Brain microvascular endothelial cell (primary cell): ENCODE measurements around the gene KDM2B.
A peak's percentile ranks its signal among the peaks of the same experiment; 100 is the strongest.

Experiments used
- DNase-seq: peaks from one replicate; pipeline ENCODE4 v3.0.0-alpha.2; 2020
- H3K27ac ChIP-seq: fragments of 250-450 bp; sonication (Bioruptor Pico); 2 replicates; pipeline ENCODE4 v1.5.1; 2020; ENCODE audit warnings: mild to moderate bottlenecking, moderate library complexity
- H3K27me3 ChIP-seq: fragments of 250-450 bp; sonication (Bioruptor Pico); replicated peaks from 2 replicates; pipeline ENCODE4 v1.5.1; 2020; ENCODE audit warnings: mild to moderate bottlenecking
- H3K36me3 ChIP-seq: fragments of 250-450 bp; sonication (Bioruptor Pico); replicated peaks from 2 replicates; pipeline ENCODE4 v1.5.1; 2020; ENCODE audit warnings: mild to moderate bottlenecking
- H3K4me3 ChIP-seq: 2 replicates; pipeline ENCODE4 v1.5.1; 2011; ENCODE audit warnings: low read depth, mild to moderate bottlenecking, control low read depth, low read length, moderate library complexity
- CTCF ChIP-seq: IDR thresholded peaks from 2 replicates; pipeline ENCODE4 v1.5.1; 2011; ENCODE audit warnings: low read depth, mild to moderate bottlenecking, moderate library complexity, low read length, control low read depth, inconsistent platforms; ENCODE audit errors: missing control alignments
- in situ Hi-C: cut with HindIII; loops from 2 replicates; pipeline ENCODE4 v1.10.0; 2017; ENCODE audit warnings: low sequenced_read_pairs, low pct_ligation_motif_present

The KDM2B gene

GRCh38 chr12:121580959-121581685 lies at the start of gene KDM2B:
Gene KDM2B, minus strand, starts transcription at chr12:121581023. Its CDS starts 112 bp downstream, at chr12:121580911.
- Histone ChIP-seq H3K4me3 (peak within 1 kb of the TSS; percentile 64), H3K27me3 (no peaks in the 10 kb centered on the region), H3K27ac (peak within 1 kb of the TSS; percentile 66), H3K36me3 (no peaks in the 10 kb centered on the region)
- peak; percentile 40 for DNase-seq
- TF ChIP-seq CTCF, result no peak
- in situ Hi-C loops, result no loop called here

- TF ChIP-seq CTCF, result no peak
- H3K36me3 ChIP-seq, result no peaks in the 10 kb centered on the region
- in situ Hi-C loops, result no loop called here
- H3K27ac ChIP-seq, result no peak overlapping the region
- DNase-seq, result no peak
- no peaks in the 10 kb centered on the region for H3K27me3 ChIP-seq
- no peak overlapping the region for H3K4me3 ChIP-seq
Observed at GRCh38 chr12:121628536-121628935, 47.7 kb upstream of the KDM2B start.

- TF ChIP-seq CTCF, result no peak
- peak overlapping the region; percentile 71 for H3K4me3 ChIP-seq
- H3K27me3 ChIP-seq, result no peaks in the 10 kb centered on the region
- no peaks in the 10 kb centered on the region for H3K36me3 ChIP-seq
- no peak for DNase-seq
- in situ Hi-C loops, result no loop called here
- no peak overlapping the region for H3K27ac ChIP-seq
Observed at GRCh38 chr12:121628037-121628436, 47.2 kb upstream of the KDM2B start.

- peak; percentile 52 for DNase-seq
- H3K4me3 ChIP-seq, result peak overlapping the region; percentile 71
- peak overlapping the region; percentile 57 for H3K27ac ChIP-seq
- peak; percentile 32 for TF ChIP-seq CTCF
- H3K36me3 ChIP-seq, result no peaks in the 10 kb centered on the region
- no peaks in the 10 kb centered on the region for H3K27me3 ChIP-seq
- in situ Hi-C loops, result no loop called here
Observed at GRCh38 chr12:121626853-121627640, 46.2 kb upstream of the KDM2B start.

GRCh38 chr12:121626087-121626852 lies 45.4 kb upstream of the KDM2B start, which contains the start of gene ORAI1:
Gene ORAI1, plus strand, starts transcription at chr12:121626530.
- H3K4me3 ChIP-seq, result peak within 1 kb of the TSS; percentile 71
- TF ChIP-seq CTCF, result peak; percentile 4

More at GRCh38 chr12:121626087-121626852, 45.4 kb upstream of the KDM2B start, which contains the start of gene ORAI1:
- DNase-seq, result peak; percentile 85
- no peaks in the 10 kb centered on the region for H3K36me3 ChIP-seq
- no peaks in the 10 kb centered on the region for H3K27me3 ChIP-seq
- in situ Hi-C loops, result no loop called here
- H3K27ac ChIP-seq, result peak within 1 kb of the TSS; percentile 57
